Glomerular visceral epithelial cell (primary cell): ENCODE measurements around the gene KCNJ9.
"Not testable (repeated sequence)": the region's sequence is repeated elsewhere in the genome, so short reads cannot be mapped to it uniquely, and the experiment has no call there.

Experiments
- DNase-seq: peaks from one replicate; pipeline ENCODE4 v3.0.0-alpha.2; 2016; ENCODE audit errors: extremely low spot score

Gene KCNJ9

GRCh38 chr1:160103658-160104408 lies 22.5 kb downstream of the KCNJ9 start:
- no peak for DNase-seq

- no peak for DNase-seq
Observed at GRCh38 chr1:160104486-160104885, 23.1 kb downstream of the KCNJ9 start.

- DNase-seq = no peak
Observed at GRCh38 chr1:160105155-160105554, 23.8 kb downstream of the KCNJ9 start.

GRCh38 chr1:160107512-160107911 lies 26.2 kb downstream of the KCNJ9 start:
- DNase-seq = no peak

- peak; percentile 32 for DNase-seq
Observed at GRCh38 chr1:160108888-160109662, 27.7 kb downstream of the KCNJ9 start.

- DNase-seq = no peak
Observed at GRCh38 chr1:160109686-160110085, 28.3 kb downstream of the KCNJ9 start.

GRCh38 chr1:160111462-160111861 lies 30.1 kb downstream of the KCNJ9 start:
- not testable (repeated sequence) for DNase-seq

- no peak for DNase-seq
Observed at GRCh38 chr1:160112357-160112756, 31.0 kb downstream of the KCNJ9 start.

GRCh38 chr1:160113407-160113806 lies 32.1 kb downstream of the KCNJ9 start:
- no peak for DNase-seq

- no peak for DNase-seq
Observed at GRCh38 chr1:160114085-160114484, 32.7 kb downstream of the KCNJ9 start.

GRCh38 chr1:160115545-160116282 lies 34.4 kb downstream of the KCNJ9 start, which contains the start of gene ATP1A2:
Gene ATP1A2 (plus strand): TSS chr1:160115759. CDS start chr1:160115862, 103 bp downstream.
- no peak for DNase-seq

GRCh38 chr1:160116283-160117147 lies 35.2 kb downstream of the KCNJ9 start:
- no peak for DNase-seq

- no peak for DNase-seq
Observed at GRCh38 chr1:160117300-160117699, 36.0 kb downstream of the KCNJ9 start.

GRCh38 chr1:160117709-160118183 lies 36.4 kb downstream of the KCNJ9 start:
- DNase-seq = no peak

GRCh38 chr1:160118928-160119327 lies 37.6 kb downstream of the KCNJ9 start:
- no peak for DNase-seq

- DNase-seq = no peak
Observed at GRCh38 chr1:160120797-160121196, 39.5 kb downstream of the KCNJ9 start.

GRCh38 chr1:160121388-160121787 lies 40.0 kb downstream of the KCNJ9 start:
- DNase-seq = no peak

- no peak for DNase-seq
Observed at GRCh38 chr1:160122978-160123495, 41.7 kb downstream of the KCNJ9 start.

- no peak for DNase-seq
Observed at GRCh38 chr1:160123726-160124125, 42.4 kb downstream of the KCNJ9 start.

GRCh38 chr1:160124705-160125478 lies 43.6 kb downstream of the KCNJ9 start:
- DNase-seq = peak; percentile 95
